Gastrocnemius medialis (tissue), 4 donors: ENCODE results near the gene IRAK1BP1.

Experiments
- CTCF ChIP-seq, 5 experiments: fragments of 450-650 bp in 3 of 5; fragments of 200-600 bp in 2 of 5; sonication (generic) in 2 of 5; IDR thresholded peaks in 4 of 5; conservative IDR thresholded peaks in 1 of 5; 1 replicate in 4 of 5; 2 replicates in 1 of 5; pipeline ENCODE4 v1.5.1; 2016 to 2019; ENCODE audit warnings: antibody characterized with exemption in 5 of 5, mild to moderate bottlenecking in 3 of 5, moderate library complexity in 3 of 5
- POLR2A ChIP-seq, 2 donors: fragments of 450-650 bp; IDR thresholded peaks; one replicate each; pipeline ENCODE4 v1.6.1; 2017; ENCODE audit warnings: antibody characterized with exemption in 2 of 2, mild to moderate bottlenecking in 2 of 2, moderate library complexity in 2 of 2

GRCh38 chr6:78908621-78909020 lies 41.3 kb downstream of the IRAK1BP1 start:
- TF ChIP-seq CTCF (IDR thresholded peaks at IDR 0.05 in 4 of 5, conservative IDR thresholded peaks at IDR 0.05 in 1 of 5) (no peak), POLR2A (IDR thresholded peaks at IDR 0.05) (no peak)
